ENCODE results near the gene VAMP4.

VAMP4 gene

DNA sequence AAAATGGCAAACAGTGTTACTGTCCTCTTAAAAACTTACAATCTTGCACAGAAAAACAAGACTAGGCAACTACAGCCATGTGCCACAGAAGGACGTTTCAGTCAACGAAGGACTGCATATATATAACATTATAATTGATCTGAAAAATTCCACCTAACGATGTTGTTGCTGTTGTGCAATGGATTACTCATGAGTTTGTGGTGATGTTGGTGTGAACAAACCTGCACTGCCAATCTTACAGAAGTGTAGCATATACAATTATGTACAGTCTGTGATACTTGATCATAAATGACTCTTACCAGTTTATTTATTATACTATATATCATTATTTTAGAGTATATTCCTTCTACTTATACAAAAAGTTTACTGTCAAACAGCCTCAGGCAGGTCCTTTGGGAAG lies 6.8 kb upstream of the VAMP4 start:
- DNase-seq, result no peak
- no peaks in the 10 kb centered on the region for H3K9me3 Mint-ChIP-seq
- H3K27me3 Mint-ChIP-seq (ENCODE audit: low read depth, poor library complexity), result no peaks in the 10 kb centered on the region
- no peak overlapping the region for H3K27ac Mint-ChIP-seq
- no peaks in the 10 kb centered on the region for H3K36me3 Mint-ChIP-seq (ENCODE audit: low read depth)
- H3K4me1 Mint-ChIP-seq, result peaks cover 8% of the 10 kb centered on the region
- H3K4me3 Mint-ChIP-seq, result no peak overlapping the region
- TF ChIP-seq, protein P1, sequence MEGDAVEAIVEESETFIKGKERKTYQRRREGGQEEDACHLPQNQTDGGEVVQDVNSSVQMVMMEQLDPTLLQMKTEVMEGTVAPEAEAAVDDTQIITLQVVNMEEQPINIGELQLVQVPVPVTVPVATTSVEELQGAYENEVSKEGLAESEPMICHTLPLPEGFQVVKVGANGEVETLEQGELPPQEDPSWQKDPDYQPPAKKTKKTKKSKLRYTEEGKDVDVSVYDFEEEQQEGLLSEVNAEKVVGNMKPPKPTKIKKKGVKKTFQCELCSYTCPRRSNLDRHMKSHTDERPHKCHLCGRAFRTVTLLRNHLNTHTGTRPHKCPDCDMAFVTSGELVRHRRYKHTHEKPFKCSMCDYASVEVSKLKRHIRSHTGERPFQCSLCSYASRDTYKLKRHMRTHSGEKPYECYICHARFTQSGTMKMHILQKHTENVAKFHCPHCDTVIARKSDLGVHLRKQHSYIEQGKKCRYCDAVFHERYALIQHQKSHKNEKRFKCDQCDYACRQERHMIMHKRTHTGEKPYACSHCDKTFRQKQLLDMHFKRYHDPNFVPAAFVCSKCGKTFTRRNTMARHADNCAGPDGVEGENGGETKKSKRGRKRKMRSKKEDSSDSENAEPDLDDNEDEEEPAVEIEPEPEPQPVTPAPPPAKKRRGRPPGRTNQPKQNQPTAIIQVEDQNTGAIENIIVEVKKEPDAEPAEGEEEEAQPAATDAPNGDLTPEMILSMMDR (IDR thresholded peaks at IDR 0.05), result no peak

DNA sequence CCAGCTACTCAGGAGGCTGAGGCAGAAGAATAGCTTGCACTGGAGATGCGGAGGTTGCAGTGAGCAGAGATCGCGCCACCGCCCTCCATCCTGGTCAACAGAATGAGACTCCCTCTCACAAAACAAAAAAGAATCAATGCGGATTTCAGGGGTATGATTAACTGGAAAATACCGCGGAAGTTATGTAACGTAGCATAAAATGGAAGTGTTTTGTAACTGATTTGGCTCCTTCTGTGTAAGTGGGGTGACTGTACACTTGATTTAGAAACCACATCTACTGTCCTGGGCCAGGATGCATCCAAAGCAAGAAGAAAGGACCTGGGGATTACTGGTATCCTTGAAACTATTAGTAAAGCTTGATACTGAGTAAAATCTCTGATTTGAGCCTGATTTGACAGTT lies 3.1 kb upstream of the VAMP4 start:
- Mint-ChIP-seq H3K9me3 (no peaks in the 10 kb centered on the region), H3K4me1 (peaks cover 40% of the 10 kb centered on the region), H3K27me3 (ENCODE audit: low read depth, poor library complexity) (peaks cover 3% of the 10 kb centered on the region), H3K36me3 (ENCODE audit: low read depth) (no peaks in the 10 kb centered on the region), H3K4me3 (no peak overlapping the region), H3K27ac (no peak overlapping the region)
- no peak for DNase-seq
- TF ChIP-seq, protein P1 (IDR thresholded peaks at IDR 0.05), result no peak

DNA sequence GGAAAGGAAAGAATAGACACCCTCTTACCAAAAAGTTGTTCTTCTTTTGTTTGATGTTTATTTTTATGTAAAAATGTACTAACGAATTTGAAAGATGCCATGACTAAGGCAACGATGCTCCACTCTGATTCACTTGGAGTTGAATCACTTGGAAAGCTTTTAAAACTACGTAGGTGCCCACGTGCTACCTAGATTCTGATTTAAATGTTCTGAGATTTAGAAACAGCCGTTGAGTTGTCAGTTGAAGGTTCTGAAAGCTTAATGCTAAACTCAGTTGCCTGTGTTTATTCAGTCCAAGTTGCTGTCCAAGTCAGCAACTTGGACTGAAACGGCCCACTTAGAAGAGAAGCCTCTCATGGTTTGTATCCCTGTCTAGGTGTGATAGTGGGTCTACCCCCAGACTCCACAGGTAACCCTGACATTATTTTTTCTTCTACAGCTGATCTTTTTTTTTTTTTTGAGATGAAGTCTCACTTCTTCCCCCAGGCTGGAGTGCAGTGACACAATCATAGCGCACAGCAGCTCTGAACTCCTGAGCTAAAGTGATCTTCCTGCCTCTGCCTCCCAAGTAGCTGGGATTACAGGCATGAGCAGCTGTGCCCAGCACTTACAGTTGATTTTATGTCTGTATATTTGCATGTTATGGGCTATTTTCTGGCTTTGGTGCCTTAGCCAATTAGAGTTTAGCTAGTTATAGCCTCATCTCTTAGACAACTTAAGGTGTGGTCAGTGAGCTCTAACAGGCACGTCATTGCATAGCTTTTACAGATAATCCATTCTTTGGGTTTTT lies 1.4 kb upstream of the VAMP4 start:
- Mint-ChIP-seq H3K36me3 (ENCODE audit: low read depth) (no peaks in the 10 kb centered on the region), H3K27me3 (ENCODE audit: low read depth, poor library complexity) (peaks cover 3% of the 10 kb centered on the region), H3K4me1 (peaks cover 57% of the 10 kb centered on the region), H3K4me3 (peak overlapping the region; percentile 99), H3K27ac (peak overlapping the region; percentile 99), H3K9me3 (no peaks in the 10 kb centered on the region)
- DNase-seq, result no peak
- TF ChIP-seq, protein P1 (IDR thresholded peaks at IDR 0.05), result no peak

DNA sequence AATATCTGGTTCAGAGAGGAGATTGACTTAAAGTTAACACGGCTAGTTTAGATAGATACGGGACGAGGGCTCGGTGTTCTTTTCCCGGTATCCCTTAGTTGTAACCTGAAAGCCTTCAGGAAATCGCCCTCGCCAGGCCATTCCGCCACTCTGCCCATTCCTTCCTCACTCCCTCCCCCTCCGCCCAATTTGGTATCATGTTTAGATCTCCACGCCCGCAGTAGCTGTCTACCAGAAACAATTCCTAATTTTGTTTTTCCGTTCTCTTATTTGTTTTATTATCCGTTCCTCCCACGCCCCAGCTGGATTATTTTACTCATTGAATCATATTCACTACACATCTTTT lies 685 bp upstream of the VAMP4 start:
- DNase-seq, result peak; percentile 47
- H3K9me3 Mint-ChIP-seq, result no peaks in the 10 kb centered on the region
- H3K4me1 Mint-ChIP-seq, result peaks cover 57% of the 10 kb centered on the region
- peaks cover 3% of the 10 kb centered on the region for H3K27me3 Mint-ChIP-seq (ENCODE audit: low read depth, poor library complexity)
- no peaks in the 10 kb centered on the region for H3K36me3 Mint-ChIP-seq (ENCODE audit: low read depth)
- peak overlapping the region; percentile 99 for H3K4me3 Mint-ChIP-seq
- H3K27ac Mint-ChIP-seq, result peak overlapping the region; percentile 99
- TF ChIP-seq, protein P1 (IDR thresholded peaks at IDR 0.05), result no peak

DNA sequence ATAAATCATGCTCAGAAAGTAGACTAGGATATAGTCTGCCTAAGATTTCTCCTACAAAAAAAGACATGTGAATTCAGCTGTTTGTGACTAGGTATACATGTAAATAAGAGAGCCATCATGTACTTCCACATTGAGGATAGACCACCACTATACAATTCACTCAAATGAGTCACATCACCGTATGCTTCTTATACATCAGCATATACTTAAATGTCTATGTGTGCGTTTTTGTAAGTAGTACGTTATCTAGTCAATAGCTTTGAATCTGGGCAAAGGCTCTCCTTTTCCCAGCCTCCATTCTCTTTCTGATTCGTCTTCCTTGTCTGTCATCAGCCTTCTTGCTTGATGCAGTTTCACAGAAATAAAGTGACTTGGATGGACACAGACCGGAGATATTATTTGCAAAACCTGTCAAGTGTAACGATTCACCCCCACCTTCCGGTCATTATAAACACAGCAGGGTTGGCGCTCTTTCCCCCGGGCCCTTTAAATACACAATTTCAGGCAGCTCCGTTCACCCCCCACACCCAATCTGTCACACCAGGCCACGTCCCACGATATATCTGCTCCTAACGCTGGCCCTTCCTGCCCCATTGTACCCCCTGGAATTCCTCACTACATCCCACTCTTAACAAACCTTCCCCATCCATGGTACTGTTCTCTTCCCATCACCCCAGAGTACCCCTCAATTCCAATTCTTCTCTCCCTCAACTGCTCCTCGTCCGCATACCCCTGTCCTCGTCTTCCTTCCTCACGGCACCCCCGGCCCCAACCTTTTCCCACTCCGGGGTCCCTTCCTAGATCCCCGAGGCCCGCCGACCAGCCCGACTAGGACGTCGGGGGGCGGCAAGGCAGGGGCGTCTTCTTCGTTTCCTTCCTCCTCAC lies 636 bp downstream of the VAMP4 start:
- Mint-ChIP-seq H3K27me3 (ENCODE audit: low read depth, poor library complexity) (peaks cover 3% of the 10 kb centered on the region), H3K36me3 (ENCODE audit: low read depth) (peaks cover 10% of the 10 kb centered on the region), H3K27ac (peak overlapping the region; percentile 96), H3K9me3 (no peaks in the 10 kb centered on the region), H3K4me1 (peaks cover 57% of the 10 kb centered on the region), H3K4me3 (peak overlapping the region; percentile 99)
- TF ChIP-seq, protein P1 (IDR thresholded peaks at IDR 0.05), result no peak
- DNase-seq, result peak; percentile 29
